GM19328 (cell line): ENCODE data around the gene GGT1.
"Not testable (repeated sequence)": the region's sequence is repeated elsewhere in the genome, so short reads cannot be mapped to it uniquely, and the experiment has no call there.

Experiments used
- ATAC-seq: cut with Tn5 transposase; IDR thresholded peaks from one replicate; pipeline ENCODE4 v1.9.1; 2021; ENCODE audit warnings: mild to moderate bottlenecking, moderate library complexity; ENCODE audit not compliant: unreplicated experiment

GGT1 gene

DNA sequence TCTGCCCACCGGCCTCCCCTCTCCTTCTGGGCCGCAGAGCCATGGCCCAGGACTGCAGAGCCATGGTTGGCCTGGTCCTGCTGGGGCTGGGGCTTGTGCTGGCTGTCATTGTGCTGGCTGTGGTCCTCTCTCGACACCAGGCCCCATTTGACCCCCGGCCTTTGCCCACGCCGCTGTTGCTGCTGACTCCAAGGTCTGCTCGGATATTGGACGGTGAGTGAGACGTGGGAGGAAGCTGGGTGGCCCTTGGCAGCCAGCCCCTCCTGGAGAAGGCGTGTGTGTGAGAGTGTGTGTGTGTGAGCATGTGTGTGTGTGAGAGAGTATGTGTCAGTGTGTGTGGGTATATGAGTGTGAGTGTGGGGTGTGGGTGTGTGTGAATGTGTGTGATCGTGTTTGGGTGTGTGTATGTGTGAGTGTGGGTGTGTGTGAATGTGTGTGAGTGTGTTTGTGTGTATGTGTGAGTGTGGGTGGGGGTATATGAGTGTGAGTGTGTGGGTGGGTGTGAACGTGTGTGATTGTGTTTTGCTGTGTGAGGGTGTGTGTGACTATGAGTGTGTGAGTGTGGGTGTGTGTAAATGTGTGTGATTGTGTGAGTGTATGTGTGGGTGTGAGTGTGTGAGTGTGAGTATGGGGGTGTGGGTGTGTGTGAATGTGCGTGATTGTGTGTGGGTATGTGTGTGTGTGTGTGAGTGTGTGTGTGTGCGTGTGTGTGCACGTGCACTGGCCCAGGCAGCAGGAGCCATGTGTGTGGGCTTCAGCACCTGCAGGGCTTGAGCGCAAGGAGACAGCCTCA lies 30.4 kb downstream of the GGT1 start:
- not testable (repeated sequence) for ATAC-seq

DNA sequence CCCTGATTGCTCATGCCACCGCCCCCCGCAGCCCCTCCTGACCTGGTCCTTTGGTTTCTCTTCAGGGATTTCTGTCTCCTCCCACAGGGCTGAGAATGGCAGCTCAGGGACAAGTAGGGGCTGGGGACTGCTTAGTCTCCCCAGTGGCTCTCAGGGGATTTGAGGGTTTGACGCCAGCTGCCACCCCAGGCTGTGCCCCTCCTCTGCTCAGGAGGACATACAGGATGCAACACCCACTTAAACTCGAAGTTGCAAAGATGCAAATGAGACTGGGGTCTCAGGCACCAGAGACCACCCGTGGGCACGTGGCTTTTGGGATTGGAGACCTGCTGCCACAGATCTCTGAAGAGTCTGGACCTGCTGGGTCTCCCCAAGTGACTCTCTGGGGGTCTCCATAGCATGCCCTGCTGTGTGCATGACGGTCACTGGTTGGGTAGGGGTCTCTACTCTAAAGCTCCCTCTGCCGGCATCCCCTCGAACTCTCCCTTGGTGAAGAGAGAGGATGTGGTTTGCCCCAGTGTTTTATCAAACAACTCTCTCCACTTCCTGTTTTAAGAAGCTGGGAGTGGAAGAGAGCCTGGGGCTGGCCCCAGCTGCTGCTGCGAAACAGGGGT lies 31.9 kb downstream of the GGT1 start:
- ATAC-seq = not testable (repeated sequence)

GRCh38 chr22:24636513-24636912 lies 33.5 kb downstream of the GGT1 start:
- ATAC-seq = not testable (repeated sequence)

DNA sequence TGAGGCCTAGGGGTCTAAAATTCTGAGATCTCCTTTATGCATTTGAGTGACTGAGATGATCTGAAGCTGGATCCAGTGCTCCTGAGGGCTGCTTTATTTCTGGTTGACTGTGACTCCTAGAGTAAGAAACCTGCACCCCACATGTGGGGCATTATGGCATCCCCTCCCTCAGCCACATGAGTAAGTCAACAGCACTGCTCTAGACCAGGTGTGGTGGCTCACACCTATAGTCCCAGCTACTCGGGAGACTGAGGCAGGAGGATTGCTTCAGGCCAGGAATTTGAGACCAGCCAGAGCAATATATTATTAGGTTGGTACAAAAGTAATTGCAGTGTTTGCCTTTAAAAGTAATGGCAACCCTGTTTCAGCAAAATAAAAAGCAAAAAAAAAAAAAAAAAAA lies 39.3 kb downstream of the GGT1 start:
- not testable (repeated sequence) for ATAC-seq

GRCh38 chr22:24644409-24644808 lies 41.4 kb downstream of the GGT1 start:
- ATAC-seq = not testable (repeated sequence)

DNA sequence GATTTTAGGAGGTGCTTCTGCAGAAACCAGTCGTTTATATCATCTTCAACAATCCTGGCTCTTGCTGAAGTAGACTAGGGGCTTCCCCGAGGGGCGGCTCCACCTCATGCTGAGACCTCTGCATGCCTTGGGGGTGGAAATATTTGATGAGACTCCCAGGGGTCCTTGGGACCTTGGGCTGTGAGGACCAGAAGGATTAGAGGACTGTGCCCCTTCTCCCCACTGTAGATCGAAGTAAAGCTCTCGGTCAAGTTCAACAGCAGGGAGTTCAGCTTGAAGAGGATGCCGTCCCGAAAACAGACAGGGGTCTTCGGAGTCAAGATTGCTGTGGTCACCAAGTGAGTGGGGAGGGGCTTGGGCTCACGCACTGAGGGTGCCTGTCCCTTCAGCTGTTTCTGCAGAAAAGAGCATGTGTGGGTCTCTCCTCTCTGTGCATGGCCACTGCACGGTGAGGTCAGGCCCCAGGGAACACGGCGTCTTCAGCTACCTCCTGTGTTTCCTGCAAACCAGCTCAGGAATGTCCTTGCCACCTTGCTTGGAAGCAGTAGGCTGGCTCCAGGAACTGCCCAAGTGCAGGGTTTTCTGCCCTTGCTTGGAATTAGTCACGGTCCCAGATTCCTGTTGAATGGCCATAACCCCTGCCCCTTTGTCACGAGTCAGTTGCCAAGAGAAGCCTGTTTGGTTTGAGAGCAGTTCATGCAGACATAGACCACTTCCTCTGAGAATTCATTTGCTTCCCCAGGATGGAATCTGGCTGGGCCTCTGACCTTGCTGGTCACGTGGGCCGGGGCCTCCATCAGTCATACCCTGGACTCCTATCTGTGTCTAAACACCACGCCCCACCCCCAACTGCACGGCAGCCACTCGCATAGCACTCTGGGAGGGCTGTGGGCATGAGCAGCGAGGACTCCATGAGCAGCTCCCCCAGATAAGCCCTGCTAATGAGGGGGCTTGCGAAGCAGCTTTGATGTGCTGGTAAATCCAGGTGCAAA lies 42.7 kb downstream of the GGT1 start:
- ATAC-seq = not testable (repeated sequence)

GRCh38 chr22:24646756-24647155 lies 43.8 kb downstream of the GGT1 start:
- ATAC-seq = not testable (repeated sequence)

DNA sequence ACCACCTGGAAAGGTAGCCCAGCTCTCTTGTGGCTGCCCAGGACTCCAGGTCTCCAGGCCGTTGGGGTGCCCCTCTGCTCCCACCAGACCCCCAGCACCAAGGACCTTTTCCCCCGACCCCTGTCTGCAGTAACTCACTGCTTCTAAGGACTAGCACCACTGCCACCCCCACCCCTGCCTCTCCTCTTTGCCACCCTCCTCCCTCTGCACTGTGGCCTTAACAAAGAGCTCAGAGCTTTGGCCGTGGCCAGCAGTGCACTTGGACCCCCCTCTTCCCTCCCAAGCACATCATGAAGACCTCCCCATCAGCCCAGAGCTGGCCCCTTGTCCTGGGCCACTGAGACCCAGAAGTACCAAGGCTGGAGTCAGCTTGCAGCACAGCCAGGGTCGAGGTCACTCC lies 46.4 kb downstream of the GGT1 start:
- not testable (repeated sequence) for ATAC-seq

GRCh38 chr22:24650884-24651283 lies 47.9 kb downstream of the GGT1 start:
- ATAC-seq = not testable (repeated sequence)

DNA sequence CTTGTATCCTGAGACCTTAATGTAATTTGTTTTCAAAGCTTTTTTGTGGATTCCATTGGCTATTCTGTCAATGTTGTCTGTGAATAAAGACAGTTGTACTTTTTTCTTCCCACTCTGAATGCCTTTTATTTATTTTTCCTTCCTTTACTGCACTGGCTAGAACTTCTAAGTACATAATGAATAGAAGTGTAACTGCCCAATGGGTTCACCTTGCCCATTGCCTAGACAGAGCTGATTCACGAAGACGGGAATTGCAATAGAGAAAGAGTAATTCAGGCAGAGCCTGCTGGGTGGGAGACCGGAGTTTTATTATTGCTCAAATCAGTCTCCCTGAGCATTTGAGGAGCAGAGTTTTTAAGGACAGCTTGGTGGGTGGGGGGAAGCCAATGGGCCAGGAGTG lies 62.4 kb downstream of the GGT1 start:
- not testable (repeated sequence) for ATAC-seq

GRCh38 chr22:24667904-24668303 lies 64.9 kb downstream of the GGT1 start:
- ATAC-seq = not testable (repeated sequence)

DNA sequence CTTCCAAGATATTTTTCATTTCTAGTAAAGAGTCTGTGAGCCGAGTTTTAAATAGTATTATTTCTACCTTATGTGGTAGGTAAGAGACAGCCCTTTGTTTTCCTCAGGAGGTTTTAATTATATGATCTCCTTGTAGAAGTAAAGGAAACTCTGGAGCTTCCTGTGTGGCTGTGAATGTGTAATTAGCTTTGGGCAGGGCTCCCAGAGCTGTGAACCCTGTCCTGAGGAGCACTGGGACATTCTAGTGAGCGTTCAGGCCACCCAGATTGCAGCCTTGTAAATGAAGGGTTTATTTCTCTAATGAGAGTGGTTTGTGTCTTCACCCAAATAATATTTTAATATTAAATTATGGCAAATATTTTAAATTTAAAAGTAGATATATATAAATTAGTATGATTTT lies 69.5 kb downstream of the GGT1 start:
- not testable (repeated sequence) for ATAC-seq
